ENCODE data around the gene VWA5B1. TPM values are rescaled to one million over a fixed set of nuclear protein-coding genes. Genes with fewer than 3 reads are reported as not detected.
A peak's percentile ranks its signal among the peaks of the same experiment; 100 is the strongest.

The VWA5B1 gene
- total RNA-seq, 1 donor: not detected

DNA sequence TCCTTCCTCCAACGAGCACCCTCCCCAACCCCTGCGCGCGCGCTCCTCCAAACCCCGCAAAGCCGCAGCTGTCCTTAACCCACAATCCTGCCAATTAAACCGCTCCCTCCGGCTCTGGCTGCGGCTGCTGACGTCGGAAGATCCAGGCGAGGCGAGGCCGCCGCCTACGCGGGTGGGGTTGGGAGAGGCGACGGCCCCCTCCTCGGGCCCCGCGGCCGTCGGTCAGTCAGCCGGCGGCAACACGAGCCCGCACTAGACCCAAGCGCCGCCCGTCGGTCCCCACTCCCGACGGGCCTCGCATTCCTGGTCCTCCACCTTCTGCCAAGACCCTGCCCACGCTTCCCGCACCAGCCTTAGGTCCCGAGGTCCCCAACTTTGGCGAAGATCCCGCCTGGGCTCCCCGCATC lies 75.4 kb downstream of the VWA5B1 start:
- H3K9me3 ChIP-seq (ENCODE audit: low read depth, low read length): no peaks in the 10 kb centered on the region
- H3K4me1 ChIP-seq (ENCODE audit: insufficient read depth, low read length): no peaks in the 10 kb centered on the region
- H4K20me1 ChIP-seq (ENCODE audit: insufficient read depth, low read length): peaks cover 5% of the 10 kb centered on the region
- H3K4me2 ChIP-seq (ENCODE audit: insufficient read depth, low read length): no peak overlapping the region
- H3K79me2 ChIP-seq (ENCODE audit: insufficient read depth, low read length): no peaks in the 10 kb centered on the region
- no peaks in the 10 kb centered on the region for H3K36me3 ChIP-seq (ENCODE audit: insufficient read depth, low read length)
- TF ChIP-seq, protein P1, sequence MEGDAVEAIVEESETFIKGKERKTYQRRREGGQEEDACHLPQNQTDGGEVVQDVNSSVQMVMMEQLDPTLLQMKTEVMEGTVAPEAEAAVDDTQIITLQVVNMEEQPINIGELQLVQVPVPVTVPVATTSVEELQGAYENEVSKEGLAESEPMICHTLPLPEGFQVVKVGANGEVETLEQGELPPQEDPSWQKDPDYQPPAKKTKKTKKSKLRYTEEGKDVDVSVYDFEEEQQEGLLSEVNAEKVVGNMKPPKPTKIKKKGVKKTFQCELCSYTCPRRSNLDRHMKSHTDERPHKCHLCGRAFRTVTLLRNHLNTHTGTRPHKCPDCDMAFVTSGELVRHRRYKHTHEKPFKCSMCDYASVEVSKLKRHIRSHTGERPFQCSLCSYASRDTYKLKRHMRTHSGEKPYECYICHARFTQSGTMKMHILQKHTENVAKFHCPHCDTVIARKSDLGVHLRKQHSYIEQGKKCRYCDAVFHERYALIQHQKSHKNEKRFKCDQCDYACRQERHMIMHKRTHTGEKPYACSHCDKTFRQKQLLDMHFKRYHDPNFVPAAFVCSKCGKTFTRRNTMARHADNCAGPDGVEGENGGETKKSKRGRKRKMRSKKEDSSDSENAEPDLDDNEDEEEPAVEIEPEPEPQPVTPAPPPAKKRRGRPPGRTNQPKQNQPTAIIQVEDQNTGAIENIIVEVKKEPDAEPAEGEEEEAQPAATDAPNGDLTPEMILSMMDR (IDR thresholded peaks at IDR 0.05; ENCODE audit: extremely low read depth, low read depth, low read length): no peak
- H3K27me3 ChIP-seq (ENCODE audit: insufficient read depth, low read length): peaks cover 68% of the 10 kb centered on the region
- no peak overlapping the region for H3K4me3 ChIP-seq (ENCODE audit: insufficient read depth, low read length)
- DNase-seq (ENCODE audit: insufficient read length, low spot score, missing footprints): peak; percentile 47
- H3K27ac ChIP-seq (ENCODE audit: low read depth, low read length): no peak overlapping the region
- H2AFZ ChIP-seq (ENCODE audit: low read length): no peak overlapping the region

DNA sequence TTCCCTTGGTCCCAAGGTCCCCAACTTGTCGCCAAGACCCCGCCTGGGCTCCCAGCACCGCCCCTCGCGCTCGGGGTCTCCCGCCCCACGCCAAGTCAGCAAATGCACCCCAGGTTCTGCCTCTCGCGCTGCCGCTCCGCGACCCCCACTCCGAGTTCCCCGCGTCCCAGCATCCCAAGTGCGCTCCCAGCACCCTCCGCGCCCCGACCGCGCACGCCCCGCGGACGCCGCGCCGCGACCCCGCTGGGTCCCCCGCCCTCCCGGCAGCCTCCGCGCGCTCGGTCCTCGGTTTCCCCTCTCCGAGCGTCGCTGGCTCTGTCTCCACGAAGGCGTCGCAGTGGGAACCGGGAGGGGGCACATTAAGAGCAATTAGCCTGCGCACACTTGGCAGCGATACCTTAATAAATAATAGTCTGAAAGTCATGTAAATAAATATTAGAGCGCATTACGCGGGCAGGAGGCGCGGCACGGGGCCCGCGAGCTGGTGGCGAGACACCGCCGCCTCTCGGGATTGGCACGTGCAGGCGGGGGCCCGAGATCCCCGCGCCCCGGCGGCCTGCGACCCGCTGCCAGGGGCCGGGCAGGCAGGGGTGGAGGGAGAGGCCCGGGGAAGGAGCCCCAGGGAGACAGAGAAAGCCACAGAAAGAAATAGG lies 75.9 kb downstream of the VWA5B1 start:
- TF ChIP-seq, protein P1 (IDR thresholded peaks at IDR 0.05; ENCODE audit: extremely low read depth, low read depth, low read length): no peak
- DNase-seq (ENCODE audit: insufficient read length, low spot score, missing footprints): peak; percentile 78
- H3K9me3 ChIP-seq (ENCODE audit: low read depth, low read length): no peaks in the 10 kb centered on the region
- H3K4me1 ChIP-seq (ENCODE audit: insufficient read depth, low read length): no peaks in the 10 kb centered on the region
- no peak overlapping the region for H3K4me3 ChIP-seq (ENCODE audit: insufficient read depth, low read length)
- H3K27me3 ChIP-seq (ENCODE audit: insufficient read depth, low read length): peaks cover 66% of the 10 kb centered on the region
- H3K4me2 ChIP-seq (ENCODE audit: insufficient read depth, low read length): no peak overlapping the region
- H3K27ac ChIP-seq (ENCODE audit: low read depth, low read length): no peak overlapping the region
- H2AFZ ChIP-seq (ENCODE audit: low read length): no peak overlapping the region
- H3K36me3 ChIP-seq (ENCODE audit: insufficient read depth, low read length): no peaks in the 10 kb centered on the region
- H3K79me2 ChIP-seq (ENCODE audit: insufficient read depth, low read length): no peaks in the 10 kb centered on the region
- H4K20me1 ChIP-seq (ENCODE audit: insufficient read depth, low read length): peaks cover 5% of the 10 kb centered on the region

DNA sequence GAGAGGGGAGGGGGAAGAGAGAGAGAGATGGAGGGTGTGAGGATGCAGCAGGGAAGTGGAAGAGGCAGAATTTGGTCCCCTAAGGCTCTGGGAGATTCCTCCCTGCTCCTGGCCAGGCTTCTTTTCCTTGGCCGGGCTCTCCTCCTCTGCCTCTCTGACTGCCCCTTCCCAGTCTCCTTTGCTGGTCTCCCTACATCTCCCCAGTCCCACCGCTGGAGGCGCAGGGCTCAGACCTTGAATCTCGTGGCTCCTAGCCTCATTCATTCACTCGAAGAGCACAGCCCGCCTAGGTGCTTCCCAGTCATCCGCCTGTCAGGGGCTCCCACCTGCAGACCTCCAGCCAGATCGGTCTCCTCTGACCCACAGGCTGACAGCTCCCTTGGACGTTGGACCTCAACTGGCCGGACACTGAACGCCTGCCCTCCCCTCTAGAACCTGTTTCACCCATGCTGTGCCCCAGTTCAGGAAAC lies 76.5 kb downstream of the VWA5B1 start:
- TF ChIP-seq, protein P1 (IDR thresholded peaks at IDR 0.05; ENCODE audit: extremely low read depth, low read depth, low read length): peak; percentile 58
- no peak overlapping the region for H3K27ac ChIP-seq (ENCODE audit: low read depth, low read length)
- H3K27me3 ChIP-seq (ENCODE audit: insufficient read depth, low read length): peaks cover 66% of the 10 kb centered on the region
- H2AFZ ChIP-seq (ENCODE audit: low read length): no peak overlapping the region
- H3K36me3 ChIP-seq (ENCODE audit: insufficient read depth, low read length): no peaks in the 10 kb centered on the region
- H3K4me1 ChIP-seq (ENCODE audit: insufficient read depth, low read length): no peaks in the 10 kb centered on the region
- DNase-seq (ENCODE audit: insufficient read length, low spot score, missing footprints): peak; percentile 98
- no peak overlapping the region for H3K4me3 ChIP-seq (ENCODE audit: insufficient read depth, low read length)
- peaks cover 5% of the 10 kb centered on the region for H4K20me1 ChIP-seq (ENCODE audit: insufficient read depth, low read length)
- no peaks in the 10 kb centered on the region for H3K9me3 ChIP-seq (ENCODE audit: low read depth, low read length)
- no peaks in the 10 kb centered on the region for H3K79me2 ChIP-seq (ENCODE audit: insufficient read depth, low read length)
- H3K4me2 ChIP-seq (ENCODE audit: insufficient read depth, low read length): no peak overlapping the region

DNA sequence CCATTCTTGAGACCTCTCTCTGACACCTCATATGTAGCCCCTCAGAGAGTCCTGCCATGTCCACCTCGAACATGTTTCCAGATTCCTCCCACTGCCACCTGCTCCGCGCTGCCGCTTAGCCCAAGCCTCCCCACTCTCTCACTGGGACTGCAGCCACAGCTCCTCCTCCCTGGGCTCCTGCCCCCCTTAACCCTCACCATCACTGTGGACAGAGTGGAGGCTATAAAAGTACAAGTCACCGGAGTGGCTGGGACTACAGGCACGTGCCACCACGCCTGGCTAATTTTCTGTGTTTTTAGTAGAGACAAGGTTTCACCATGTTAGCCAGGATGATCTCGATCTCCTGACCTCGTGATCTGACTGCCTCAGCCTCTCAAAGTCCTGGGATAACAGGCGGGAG lies 77.0 kb downstream of the VWA5B1 start:
- no peak overlapping the region for H2AFZ ChIP-seq (ENCODE audit: low read length)
- H3K4me1 ChIP-seq (ENCODE audit: insufficient read depth, low read length): no peaks in the 10 kb centered on the region
- no peaks in the 10 kb centered on the region for H3K9me3 ChIP-seq (ENCODE audit: low read depth, low read length)
- H4K20me1 ChIP-seq (ENCODE audit: insufficient read depth, low read length): peaks cover 5% of the 10 kb centered on the region
- H3K79me2 ChIP-seq (ENCODE audit: insufficient read depth, low read length): no peaks in the 10 kb centered on the region
- DNase-seq (ENCODE audit: insufficient read length, low spot score, missing footprints): peak; percentile 88
- TF ChIP-seq, protein P1 (IDR thresholded peaks at IDR 0.05; ENCODE audit: extremely low read depth, low read depth, low read length): no peak
- H3K36me3 ChIP-seq (ENCODE audit: insufficient read depth, low read length): no peaks in the 10 kb centered on the region
- H3K4me2 ChIP-seq (ENCODE audit: insufficient read depth, low read length): no peak overlapping the region
- no peak overlapping the region for H3K4me3 ChIP-seq (ENCODE audit: insufficient read depth, low read length)
- H3K27ac ChIP-seq (ENCODE audit: low read depth, low read length): no peak overlapping the region
- peaks cover 69% of the 10 kb centered on the region for H3K27me3 ChIP-seq (ENCODE audit: insufficient read depth, low read length)

Measured in osteoblast (primary cell).